Measurements from ENCODE around the gene ZFP36L2. TPM values are rescaled to one million over a fixed set of nuclear protein-coding genes. Genes with fewer than 3 reads are reported as not detected.
"Not testable (repeated sequence)": the region's sequence is repeated elsewhere in the genome, so short reads cannot be mapped to it uniquely, and the experiment has no call there.

ZFP36L2 gene
- total and polyA plus RNA-seq, 9 donors: 115 to 369 (median 232) TPM

DNA sequence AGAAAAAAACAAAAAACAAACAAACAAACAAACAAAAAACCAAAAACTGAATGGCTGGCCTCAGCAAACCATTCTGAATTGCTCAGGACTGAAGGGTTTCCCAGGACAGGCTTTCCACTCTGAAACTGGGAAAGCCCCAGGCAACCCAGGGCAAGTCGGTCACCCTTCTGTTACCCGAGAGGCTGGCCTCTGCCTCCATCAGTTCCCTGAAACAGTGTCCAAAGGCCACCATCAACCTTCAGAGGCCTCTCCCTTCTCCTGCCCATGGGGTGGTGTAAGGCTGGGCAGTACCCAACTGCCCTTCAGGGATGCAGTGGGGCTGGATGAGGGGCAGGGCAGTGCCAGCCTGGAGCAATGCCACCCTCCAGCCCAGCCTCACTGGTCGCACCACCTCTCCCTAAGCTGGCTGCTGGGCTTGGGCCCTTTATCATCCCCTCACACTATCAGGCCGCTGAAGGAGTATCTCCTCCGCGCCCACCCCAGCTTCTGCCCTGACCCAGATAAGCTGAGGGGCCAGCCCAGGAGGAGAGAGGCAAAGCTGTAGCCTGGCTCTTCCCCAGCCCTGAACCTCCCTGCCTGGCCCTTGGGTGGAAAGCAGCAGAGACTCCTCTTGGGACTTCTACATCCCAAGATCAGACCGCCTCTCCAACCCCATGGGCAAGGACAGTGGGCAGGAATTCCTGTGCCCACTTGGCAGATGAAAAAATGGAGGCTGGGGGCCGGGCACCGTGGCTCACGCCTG lies 35.9 kb downstream of the ZFP36L2 start:
- H3K9me3 ChIP-seq: no peaks in the 10 kb centered on the region
- peaks cover 2% of the 10 kb centered on the region for H3K4me1 ChIP-seq (ENCODE audit: insufficient read depth)
- no peak overlapping the region for H3K4me3 ChIP-seq
- TF ChIP-seq EP300 (IDR thresholded peaks at IDR 0.05) (no peak), POLR2A (IDR thresholded peaks at IDR 0.05) (no peak), CTCF (IDR thresholded peaks at IDR 0.05) (no peak)
- 89 to 97% (median 95%) methylated on average over 10 of the region's 10 CpGs for whole genome bisulfite sequencing, 3 donors
- H3K27ac ChIP-seq: no peak overlapping the region
- no peaks in the 10 kb centered on the region for H3K27me3 ChIP-seq
- intact Hi-C loops (cut with DNase I): no loop called here
- no peaks in the 10 kb centered on the region for H3K36me3 ChIP-seq
- DNase-seq: no peak

- H3K4me1 ChIP-seq (ENCODE audit: insufficient read depth); H3K36me3 ChIP-seq; H3K27me3 ChIP-seq; intact Hi-C loops (cut with DNase I); DNase-seq; H3K4me3 ChIP-seq; H3K9me3 ChIP-seq; H3K27ac ChIP-seq: not testable (repeated sequence)
- 90 to 95% (median 91%) methylated on average over 7 of the region's 7 CpGs for WGBS, 3 donors
Measured at GRCh38 chr2:43189861-43190260, 36.5 kb downstream of the ZFP36L2 start.

GRCh38 chr2:43188561-43189386 lies 37.6 kb downstream of the ZFP36L2 start:
- DNase-seq: no peak
- Histone ChIP-seq H3K27ac (no peak overlapping the region), H3K27me3 (no peaks in the 10 kb centered on the region), H3K36me3 (no peaks in the 10 kb centered on the region), H3K9me3 (no peaks in the 10 kb centered on the region), H3K4me3 (no peak overlapping the region), H3K4me1 (ENCODE audit: insufficient read depth) (peaks cover 2% of the 10 kb centered on the region)
- WGBS, 3 donors: 92 to 95% (median 94%) methylated on average over 16 of the region's 16 CpGs
- intact Hi-C loops (cut with DNase I): no loop called here
- TF ChIP-seq POLR2A (IDR thresholded peaks at IDR 0.05) (no peak), CTCF (IDR thresholded peaks at IDR 0.05) (no peak), EP300 (IDR thresholded peaks at IDR 0.05) (no peak)

DNA sequence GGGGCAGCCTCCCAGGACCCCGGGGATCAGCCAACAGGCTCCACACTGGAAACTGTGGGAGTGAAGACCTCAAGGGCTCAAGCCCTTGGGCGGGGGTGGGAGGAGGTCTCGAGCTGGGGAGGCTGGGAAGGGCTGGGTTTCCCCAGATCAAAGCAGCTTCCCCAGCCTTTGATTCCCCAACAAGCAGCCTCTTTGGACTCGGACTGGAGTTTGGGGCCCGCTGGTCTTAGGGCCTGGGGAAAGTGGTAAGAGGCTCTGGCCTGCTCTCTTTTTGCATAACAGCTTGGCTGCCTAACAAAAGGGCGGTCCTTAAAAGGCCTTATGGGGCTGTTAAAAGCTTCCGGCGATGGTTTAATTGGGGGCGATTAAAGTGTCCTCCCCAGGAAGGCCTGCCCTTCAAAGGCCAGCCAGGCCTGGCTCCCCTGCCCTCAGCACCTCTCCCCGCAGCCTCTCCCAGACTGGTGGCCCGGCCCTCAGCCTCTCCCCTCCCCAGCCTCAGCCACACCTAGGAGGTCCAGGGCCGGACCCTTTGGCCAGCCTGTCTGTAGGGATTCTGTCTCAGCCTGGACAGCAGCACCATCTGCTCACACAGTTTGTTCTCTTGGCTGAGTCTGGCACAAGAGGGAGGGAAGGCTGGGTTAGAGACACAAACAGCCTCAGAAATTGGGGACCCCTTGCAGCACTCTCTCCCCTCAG lies 39.6 kb downstream of the ZFP36L2 start:
- Histone ChIP-seq H3K27me3 (no peaks in the 10 kb centered on the region), H3K36me3 (no peaks in the 10 kb centered on the region), H3K4me1 (ENCODE audit: insufficient read depth) (no peaks in the 10 kb centered on the region), H3K4me3 (no peak overlapping the region), H3K9me3 (no peaks in the 10 kb centered on the region), H3K27ac (peak overlapping the region in 1 of 2 donors; percentile 66)
- intact Hi-C loops (cut with DNase I): no loop called here
- WGBS, 3 donors: 54 to 68% (median 61%) methylated on average over 12 of the region's 12 CpGs
- TF ChIP-seq EP300 (IDR thresholded peaks at IDR 0.05) (no peak), CTCF (IDR thresholded peaks at IDR 0.05) (no peak), POLR2A (IDR thresholded peaks at IDR 0.05) (no peak)
- peak in 2 of 5 donors; percentile 39 to 68 for DNase-seq
